ENCODE data around the gene COL9A3. TPM values are rescaled to one million over a fixed set of nuclear protein-coding genes. Genes with fewer than 3 reads are reported as not detected.
"Not testable (repeated sequence)": the region's sequence is repeated elsewhere in the genome, so short reads cannot be mapped to it uniquely, and the experiment has no call there.

The COL9A3 gene
- total RNA-seq, 1 donor from 2014 or later = not detected

DNA sequence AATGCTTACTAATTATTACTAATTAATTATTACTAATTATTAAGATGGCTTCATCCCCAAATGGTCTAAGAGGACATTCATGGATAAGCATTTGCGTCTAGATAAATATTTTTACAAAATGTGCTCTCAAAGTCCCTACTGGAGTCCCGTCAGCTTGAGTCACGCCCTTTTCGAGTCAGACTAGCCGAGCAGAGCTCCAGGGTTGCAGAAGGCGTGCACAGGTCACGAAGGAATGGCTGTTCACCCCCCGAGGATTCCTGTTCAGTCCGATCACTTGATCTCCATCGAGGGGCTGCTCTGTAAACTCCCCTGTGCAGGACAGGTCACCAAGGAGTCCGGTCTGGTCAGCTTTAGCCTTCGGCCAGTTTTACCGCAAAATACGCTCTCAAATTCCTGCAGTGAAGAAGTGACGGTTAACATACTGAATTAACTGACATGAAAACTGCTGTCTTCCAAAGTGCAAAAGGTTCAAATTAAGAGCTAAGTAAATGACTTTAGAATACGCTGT is 24.9 kb downstream of the COL9A3 start:
- peaks cover 3% of the 10 kb centered on the region for H3K36me3 ChIP-seq (ENCODE audit: control insufficient read depth, insufficient read depth, low read length)
- no peak for DNase-seq (ENCODE audit: low read depth)
- FAIRE-seq = no peak
- TF ChIP-seq CTCF (IDR thresholded peaks at IDR 0.05; ENCODE audit: insufficient read depth, low read length, severe bottlenecking) = no peak
- H3K4me3 ChIP-seq (ENCODE audit: low read depth, low read length) = no peak overlapping the region
- H3K27me3 ChIP-seq (ENCODE audit: control insufficient read depth, insufficient read depth, low read length) = no peaks in the 10 kb centered on the region

DNA sequence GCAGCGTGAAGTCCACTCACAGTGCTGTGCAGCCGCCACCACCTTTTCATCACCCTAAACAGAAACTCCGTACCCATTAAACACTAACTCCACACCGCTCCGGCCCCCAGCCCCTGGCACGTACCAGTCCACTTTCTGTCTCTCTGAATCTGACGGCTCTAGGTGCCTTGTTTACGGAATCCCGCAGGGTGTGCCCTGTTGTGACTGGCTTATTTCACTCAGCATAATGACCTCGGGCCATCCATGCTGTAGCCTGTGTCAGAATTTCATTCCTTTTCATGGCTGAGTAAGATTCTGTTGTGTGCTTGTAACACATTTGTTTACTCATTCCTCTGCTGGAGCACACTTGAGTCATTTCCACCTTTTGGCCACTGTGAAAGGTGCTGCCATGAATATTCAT is 26.8 kb downstream of the COL9A3 start:
- FAIRE-seq (no peak), DNase-seq (ENCODE audit: low read depth) (peak; percentile 83)
- Histone ChIP-seq H3K36me3 (ENCODE audit: control insufficient read depth, insufficient read depth, low read length) (peaks cover 3% of the 10 kb centered on the region), H3K4me3 (ENCODE audit: low read depth, low read length) (no peak overlapping the region), H3K27me3 (ENCODE audit: control insufficient read depth, insufficient read depth, low read length) (no peaks in the 10 kb centered on the region)
- no peak for TF ChIP-seq CTCF (IDR thresholded peaks at IDR 0.05; ENCODE audit: insufficient read depth, low read length, severe bottlenecking)

- Histone ChIP-seq H3K27me3 (ENCODE audit: control insufficient read depth, insufficient read depth, low read length) (no peaks in the 10 kb centered on the region), H3K4me3 (ENCODE audit: low read depth, low read length) (no peak overlapping the region), H3K36me3 (ENCODE audit: control insufficient read depth, insufficient read depth, low read length) (peaks cover 3% of the 10 kb centered on the region)
- no peak for TF ChIP-seq CTCF (IDR thresholded peaks at IDR 0.05; ENCODE audit: insufficient read depth, low read length, severe bottlenecking)
- FAIRE-seq = no peak
- DNase-seq (ENCODE audit: low read depth) = no peak
Measured at GRCh38 chr20:62844182-62844581, 27.3 kb downstream of the COL9A3 start.

DNA sequence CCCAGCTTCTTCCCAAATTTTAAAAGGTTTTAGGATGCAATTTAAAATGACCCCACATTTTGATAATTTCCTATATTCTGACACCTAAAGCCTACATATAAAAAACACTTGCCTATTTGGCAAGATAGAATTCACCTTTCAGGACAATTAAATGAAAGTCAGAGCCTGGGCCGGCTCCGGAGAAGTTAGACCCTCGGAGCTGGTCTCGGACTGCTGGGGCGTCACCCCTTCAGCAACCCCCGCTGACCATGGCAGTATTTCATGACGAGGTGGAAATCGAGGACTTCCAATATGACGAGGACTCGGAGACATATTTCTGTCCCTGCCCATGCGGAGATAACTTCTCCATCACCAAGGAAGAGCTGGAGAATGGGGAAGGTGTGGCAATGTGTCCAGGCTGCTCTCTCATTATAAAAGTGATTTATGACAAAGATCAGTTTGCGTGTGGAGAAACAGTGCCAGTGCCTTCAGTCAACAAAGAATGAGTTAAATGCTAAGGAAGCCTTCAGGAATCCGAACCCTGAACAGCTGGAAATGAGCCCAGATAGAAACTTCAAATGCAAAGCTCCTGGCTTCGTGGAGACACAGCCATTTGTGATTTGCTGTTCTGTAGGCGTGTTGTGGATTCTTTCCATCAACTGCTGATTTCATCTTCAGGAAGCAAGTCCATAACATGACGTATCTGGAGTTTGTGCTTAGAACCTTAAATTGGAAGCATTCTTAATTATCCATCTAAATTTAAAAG is 28.7 kb downstream of the COL9A3 start:
- H3K27me3 ChIP-seq (ENCODE audit: control insufficient read depth, insufficient read depth, low read length) = no peaks in the 10 kb centered on the region
- peaks cover 5% of the 10 kb centered on the region for H3K36me3 ChIP-seq (ENCODE audit: control insufficient read depth, insufficient read depth, low read length)
- no peak overlapping the region for H3K4me3 ChIP-seq (ENCODE audit: low read depth, low read length)
- TF ChIP-seq CTCF (IDR thresholded peaks at IDR 0.05; ENCODE audit: insufficient read depth, low read length, severe bottlenecking) = no peak
- DNase-seq (ENCODE audit: low read depth) (no peak), FAIRE-seq (no peak)

DNA sequence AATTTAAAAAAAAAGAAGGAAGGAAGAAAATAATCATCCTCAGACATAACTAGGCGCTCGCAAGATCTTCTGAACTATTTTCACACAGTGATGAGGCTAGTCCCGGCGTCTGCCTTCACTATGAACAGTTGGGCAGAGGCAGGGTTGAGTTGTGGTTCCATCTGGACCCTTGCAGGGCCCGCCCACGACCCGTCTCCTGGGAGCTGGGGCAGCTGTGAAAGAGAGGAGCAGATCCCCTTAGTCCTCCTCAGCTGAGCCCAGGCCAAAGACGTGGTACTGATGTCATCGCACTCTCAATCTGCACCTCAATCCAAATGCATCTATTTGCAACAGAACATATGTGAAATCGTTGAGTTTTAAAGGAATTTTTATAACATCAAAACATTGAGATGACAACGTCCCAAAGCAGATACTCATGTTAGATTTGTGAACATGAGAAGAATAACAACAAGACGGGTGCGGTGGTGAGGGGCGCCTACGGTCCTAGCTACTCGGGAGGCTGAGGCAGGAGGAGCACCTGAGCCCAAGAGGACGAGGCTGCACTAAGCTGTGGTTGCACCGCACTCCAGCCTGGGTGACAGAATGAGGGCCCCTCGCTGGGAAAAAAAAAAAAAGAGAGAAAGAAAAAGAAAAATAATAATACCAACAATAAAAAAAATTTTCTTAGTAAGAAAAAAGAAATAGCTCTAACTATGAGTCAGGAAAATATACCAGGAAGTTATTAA is 29.5 kb downstream of the COL9A3 start:
- no peak for DNase-seq (ENCODE audit: low read depth)
- FAIRE-seq = no peak
- no peak for TF ChIP-seq CTCF (IDR thresholded peaks at IDR 0.05; ENCODE audit: insufficient read depth, low read length, severe bottlenecking)
- H3K36me3 ChIP-seq (ENCODE audit: control insufficient read depth, insufficient read depth, low read length) = peaks cover 6% of the 10 kb centered on the region
- H3K4me3 ChIP-seq (ENCODE audit: low read depth, low read length) = no peak overlapping the region
- no peaks in the 10 kb centered on the region for H3K27me3 ChIP-seq (ENCODE audit: control insufficient read depth, insufficient read depth, low read length)

DNA sequence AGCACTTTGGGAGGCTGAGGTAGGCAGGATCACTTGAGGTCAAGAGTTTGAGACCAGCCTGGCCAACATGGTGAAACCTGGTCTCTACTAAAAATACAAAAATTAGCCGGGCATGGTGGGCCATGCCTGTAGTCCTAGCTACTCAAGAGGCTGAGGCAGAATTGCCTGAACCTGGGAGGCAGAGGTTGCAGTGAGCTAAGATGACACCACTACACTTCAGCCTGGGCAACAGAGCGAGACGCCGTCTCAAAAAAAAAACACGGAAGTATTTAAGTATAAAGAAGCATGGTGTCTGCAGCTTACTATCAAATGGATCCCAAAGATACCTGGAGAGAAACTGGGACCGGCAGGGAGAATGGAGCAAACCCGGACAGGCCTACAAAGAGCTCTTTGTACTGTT is 32.1 kb downstream of the COL9A3 start:
- not testable (repeated sequence) for DNase-seq (ENCODE audit: low read depth); H3K27me3 ChIP-seq (ENCODE audit: control insufficient read depth, insufficient read depth, low read length); FAIRE-seq; H3K4me3 ChIP-seq (ENCODE audit: low read depth, low read length)
- peaks cover 15% of the 10 kb centered on the region for H3K36me3 ChIP-seq (ENCODE audit: control insufficient read depth, insufficient read depth, low read length)

Data from bronchial epithelial cell (primary cell).